H9 (cell line): ENCODE data around the gene ASB4. TPM values are rescaled to one million over a fixed set of nuclear protein-coding genes. Genes with fewer than 3 reads are reported as not detected.

Experiments used
- DNase-seq: peaks from one replicate; pipeline ENCODE4 v3.0.0-alpha.2; 2017
- H2AFZ ChIP-seq: one replicate; pipeline ENCODE4 v1.6.1; 2013; ENCODE audit warnings: mild to moderate bottlenecking, low read length, control low read depth, moderate library complexity
- H2AK5ac ChIP-seq: 2 replicates; pipeline ENCODE4 v1.6.1; 2013; ENCODE audit warnings: low read length, control low read depth, mixed read lengths; ENCODE audit not compliant: insufficient read length
- H2BK120ac ChIP-seq: one replicate; pipeline ENCODE4 v1.6.1; 2013; ENCODE audit warnings: low read depth, mild to moderate bottlenecking, low read length, control low read depth, inconsistent platforms; ENCODE audit not compliant: poor library complexity, severe bottlenecking
- H2BK12ac ChIP-seq: 2 replicates; pipeline ENCODE4 v1.6.1; 2013; ENCODE audit warnings: low read length, control low read depth, mixed read lengths, low read depth; ENCODE audit not compliant: insufficient read length
- H2BK15ac ChIP-seq: 2 replicates; pipeline ENCODE4 v1.6.1; 2013; ENCODE audit warnings: low read depth, low read length, control low read depth
- H2BK20ac ChIP-seq: one replicate; pipeline ENCODE4 v1.6.1; 2013; ENCODE audit warnings: low read depth, mild to moderate bottlenecking, low read length, control low read depth, inconsistent platforms; ENCODE audit not compliant: poor library complexity, severe bottlenecking
- H2BK5ac ChIP-seq: 2 replicates; pipeline ENCODE4 v1.6.1; 2013; ENCODE audit warnings: low read length, control low read depth, mixed read lengths; ENCODE audit not compliant: insufficient read length
- H3K14ac ChIP-seq: 2 replicates; pipeline ENCODE4 v1.6.1; 2013; ENCODE audit warnings: low read length, control low read depth; ENCODE audit not compliant: insufficient read depth
- H3K18ac ChIP-seq: 2 replicates; pipeline ENCODE4 v1.6.1; 2013; ENCODE audit warnings: low read depth, mild to moderate bottlenecking, mixed read lengths, low read length, control low read depth; ENCODE audit not compliant: insufficient read length
- H3K23ac ChIP-seq: 2 replicates; pipeline ENCODE4 v1.6.1; 2013; ENCODE audit warnings: low read length, control low read depth, mixed read lengths, low read depth; ENCODE audit not compliant: insufficient read length
- H3K23me2 ChIP-seq: 2 replicates; pipeline ENCODE4 v1.6.1; 2013; ENCODE audit warnings: low read depth, mild to moderate bottlenecking, mixed read lengths, low read length, control low read depth; ENCODE audit not compliant: insufficient read length, poor library complexity, severe bottlenecking
- H3K27ac ChIP-seq: 2 replicates; pipeline ENCODE4 v1.5.1; 2013; ENCODE audit warnings: low read length, control low read depth, mixed read lengths, low read depth; ENCODE audit not compliant: insufficient read length
- H3K27me3 ChIP-seq: 2 replicates; pipeline ENCODE4 v1.6.1; 2013; ENCODE audit warnings: low read length, control low read depth, inconsistent platforms; ENCODE audit not compliant: insufficient read depth
- H3K4ac ChIP-seq: 2 replicates; pipeline ENCODE4 v1.6.1; 2013; ENCODE audit warnings: low read depth, mild to moderate bottlenecking, control low read depth, inconsistent platforms, low read length, moderate library complexity
- H3K4me1 ChIP-seq: 2 replicates; pipeline ENCODE4 v1.6.1; 2013; ENCODE audit warnings: low read length, control low read depth, inconsistent platforms; ENCODE audit not compliant: insufficient read depth
- H3K4me2 ChIP-seq: 2 replicates; pipeline ENCODE4 v1.6.1; 2013; ENCODE audit warnings: low read length, control low read depth, mixed read lengths; ENCODE audit not compliant: insufficient read length, insufficient read depth
- H3K56ac ChIP-seq: 2 replicates; pipeline ENCODE4 v1.6.1; 2013; ENCODE audit warnings: low read depth, mild to moderate bottlenecking, mixed read lengths, low read length, control low read depth; ENCODE audit not compliant: insufficient read length
- H3K79me1 ChIP-seq: 2 replicates; pipeline ENCODE4 v1.6.1; 2013; ENCODE audit warnings: low read depth, mild to moderate bottlenecking, moderate library complexity, low read length, control low read depth, inconsistent platforms; ENCODE audit not compliant: insufficient read depth, poor library complexity, severe bottlenecking
- H3K79me2 ChIP-seq: 2 replicates; pipeline ENCODE4 v1.6.1; 2013; ENCODE audit warnings: low read length, control low read depth, inconsistent platforms; ENCODE audit not compliant: insufficient read depth
- H3K9ac ChIP-seq: 2 replicates; pipeline ENCODE4 v1.6.1; 2013; ENCODE audit warnings: low read length, control low read depth, mixed read lengths; ENCODE audit not compliant: insufficient read length; ENCODE audit errors: extremely low read depth
- H3K9me3 ChIP-seq: one replicate; pipeline ENCODE4 v1.6.1; 2013; ENCODE audit warnings: low read depth, low read length, inconsistent platforms; ENCODE audit not compliant: control insufficient read depth
- H3T11ph ChIP-seq: one replicate; pipeline ENCODE4 v1.6.1; 2013; ENCODE audit warnings: mild to moderate bottlenecking, low read length, control low read depth, inconsistent platforms
- H4K20me1 ChIP-seq: one replicate; pipeline ENCODE4 v1.6.1; 2013; ENCODE audit not compliant: control insufficient read depth, insufficient read length, insufficient read depth
- H4K5ac ChIP-seq: 2 replicates; pipeline ENCODE4 v1.6.1; 2013; ENCODE audit warnings: low read depth, mild to moderate bottlenecking, mixed read lengths, low read length, control low read depth; ENCODE audit not compliant: insufficient read length
- H4K8ac ChIP-seq: replicated peaks from 2 replicates; pipeline ENCODE4 v1.6.1; 2013; ENCODE audit warnings: low read length, control low read depth, mixed read lengths, low read depth; ENCODE audit not compliant: insufficient read length
- H4K91ac ChIP-seq: 2 replicates; pipeline ENCODE4 v1.6.1; 2013; ENCODE audit warnings: low read depth, mild to moderate bottlenecking, moderate library complexity, mixed read lengths, low read length, control low read depth; ENCODE audit not compliant: insufficient read length
- H3K27ac Mint-ChIP-seq, 3 experiments: 2 replicates in 2 of 3; 3 replicates in 1 of 3; pipeline ENCODE4 v1.8.0; 2020 to 2021; ENCODE audit warnings: mixed read lengths in 3 of 3, mild to moderate bottlenecking in 1 of 3, moderate library complexity in 1 of 3
- H3K27me3 Mint-ChIP-seq: 2 replicates; pipeline ENCODE4 v1.8.0; 2021; ENCODE audit warnings: low read depth, mild to moderate bottlenecking, moderate library complexity, mixed read lengths
- H3K36me3 Mint-ChIP-seq, 3 experiments: 2 replicates in 2 of 3; 3 replicates in 1 of 3; pipeline ENCODE4 v1.8.0; 2020 to 2021; ENCODE audit warnings: low read depth in 3 of 3, mixed read lengths in 3 of 3; ENCODE audit not compliant: insufficient read depth in 1 of 3
- H3K4me1 Mint-ChIP-seq, 2 experiments: 2 replicates each; pipeline ENCODE4 v1.8.0; 2020; ENCODE audit warnings: mixed read lengths in 2 of 2
- H3K4me3 Mint-ChIP-seq, 2 experiments: 2 replicates in 1 of 2; 3 replicates in 1 of 2; pipeline ENCODE4 v1.8.0; 2020 to 2021; ENCODE audit warnings: mild to moderate bottlenecking in 2 of 2, mixed read lengths in 2 of 2, moderate library complexity in 1 of 2
- H3K9me3 Mint-ChIP-seq, 2 experiments: 2 replicates in 1 of 2; 3 replicates in 1 of 2; pipeline ENCODE4 v1.8.0; 2020; ENCODE audit warnings: mild to moderate bottlenecking in 2 of 2, mixed read lengths in 2 of 2, moderate library complexity in 1 of 2
- WGBS: extraction: QIAGEN DNeasy Blood & Tissue Kit; methylation state at CpG from one replicate; pipeline ENCODE4 v1.1.7; 2013; ENCODE audit warnings: missing lambda C conversion rate, low lambda C conversion rate, mixed read lengths; ENCODE audit not compliant: insufficient read length; ENCODE audit errors: extremely low coverage; 5-methylcytosine and 5-hydroxymethylcytosine counted together
- total RNA-seq: library from RNA; stranded (reverse); gene quantifications from 2 replicates; pipeline ENCODE4 v1.2.1, GENCODE V29; 2021
- TF ChIP-seq, protein P1 (sequence below): fragments of 200-600 bp; sonication (generic); conservative IDR thresholded peaks from 3 replicates; pipeline ENCODE4 v1.8.0; 2021; ENCODE audit warnings: antibody characterized with exemption, mild to moderate bottlenecking

The ASB4 gene
- total RNA-seq, 1 experiment from 2014 or later = not detected

DNA sequence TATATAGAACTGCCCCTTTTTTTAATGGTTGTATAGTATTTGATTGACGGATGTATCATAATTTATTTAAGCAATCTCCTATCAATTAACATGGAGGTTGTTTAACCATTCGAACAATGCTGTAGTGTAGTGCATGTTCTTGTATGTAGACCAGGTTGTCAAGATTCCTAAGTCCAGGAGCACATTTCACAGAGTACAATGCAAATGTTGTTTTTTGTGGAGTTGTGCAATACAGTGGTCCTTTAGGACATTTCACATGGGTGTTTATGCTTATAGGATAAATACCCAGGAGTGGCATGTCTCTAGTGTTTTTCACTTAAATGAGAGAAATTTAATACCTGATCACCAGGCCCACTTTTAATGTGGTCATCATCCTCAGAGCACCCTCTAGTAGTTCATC is 8.1 kb downstream of the ASB4 start:
- Histone ChIP-seq H2AK5ac (no peak overlapping the region), H3K4me2 (no peak overlapping the region), H3K4me1 (peaks cover 4% of the 10 kb centered on the region; the same call in 1 of the 2 replicates), H3T11ph (no peak overlapping the region), H2AFZ (no peak overlapping the region), H3K4ac (no peak overlapping the region), H3K23me2 (no peaks in the 10 kb centered on the region), H2BK20ac (no peak overlapping the region), H3K79me2 (no peaks in the 10 kb centered on the region), H3K56ac (no peak overlapping the region), H3K14ac (no peak overlapping the region), H3K18ac (no peak overlapping the region), H2BK120ac (no peak overlapping the region), H4K5ac (no peak overlapping the region), H3K27ac (no peak overlapping the region), H3K27me3 (no peaks in the 10 kb centered on the region), H4K91ac (no peak overlapping the region), H3K9me3 (no peaks in the 10 kb centered on the region), H2BK5ac (no peak overlapping the region), H2BK15ac (no peak overlapping the region), H4K20me1 (no peaks in the 10 kb centered on the region), H3K9ac (no peak overlapping the region), H3K23ac (no peak overlapping the region), H3K79me1 (no peaks in the 10 kb centered on the region), H4K8ac (no peak overlapping the region), H2BK12ac (no peak overlapping the region)
- no peaks in the 10 kb centered on the region for H3K27me3 Mint-ChIP-seq
- H3K9me3 Mint-ChIP-seq = no peaks in the 10 kb centered on the region
- H3K36me3 Mint-ChIP-seq = no peaks in the 10 kb centered on the region
- DNase-seq = no peak
- TF ChIP-seq, protein P1, sequence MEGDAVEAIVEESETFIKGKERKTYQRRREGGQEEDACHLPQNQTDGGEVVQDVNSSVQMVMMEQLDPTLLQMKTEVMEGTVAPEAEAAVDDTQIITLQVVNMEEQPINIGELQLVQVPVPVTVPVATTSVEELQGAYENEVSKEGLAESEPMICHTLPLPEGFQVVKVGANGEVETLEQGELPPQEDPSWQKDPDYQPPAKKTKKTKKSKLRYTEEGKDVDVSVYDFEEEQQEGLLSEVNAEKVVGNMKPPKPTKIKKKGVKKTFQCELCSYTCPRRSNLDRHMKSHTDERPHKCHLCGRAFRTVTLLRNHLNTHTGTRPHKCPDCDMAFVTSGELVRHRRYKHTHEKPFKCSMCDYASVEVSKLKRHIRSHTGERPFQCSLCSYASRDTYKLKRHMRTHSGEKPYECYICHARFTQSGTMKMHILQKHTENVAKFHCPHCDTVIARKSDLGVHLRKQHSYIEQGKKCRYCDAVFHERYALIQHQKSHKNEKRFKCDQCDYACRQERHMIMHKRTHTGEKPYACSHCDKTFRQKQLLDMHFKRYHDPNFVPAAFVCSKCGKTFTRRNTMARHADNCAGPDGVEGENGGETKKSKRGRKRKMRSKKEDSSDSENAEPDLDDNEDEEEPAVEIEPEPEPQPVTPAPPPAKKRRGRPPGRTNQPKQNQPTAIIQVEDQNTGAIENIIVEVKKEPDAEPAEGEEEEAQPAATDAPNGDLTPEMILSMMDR = no peak
- no peak overlapping the region for H3K27ac Mint-ChIP-seq
- no CpG with 5 or more reads among the region's 2 CpGs for WGBS
- peaks cover 15 to 25% of the 10 kb centered on the region in 2 experiments for H3K4me1 Mint-ChIP-seq
- H3K4me3 Mint-ChIP-seq = no peak overlapping the region
